ENCODE measurements around the gene NLRP5. TPM values are rescaled to one million over a fixed set of nuclear protein-coding genes. Genes with fewer than 3 reads are reported as not detected.

The NLRP5 gene
- polyA plus RNA-seq, 1 of the 3 experiments (the other 2 are of a cell fraction), result not detected

- no peak overlapping the region for H3K4me3 ChIP-seq (ENCODE audit: low read depth in 2 of 2, low read length in 1 of 2)
- POLR2A ChIA-PET, result no interaction called here
- H3K9ac ChIP-seq, result no peak overlapping the region
- H3K27me3 ChIP-seq (ENCODE audit: insufficient read depth), result peaks cover 22% of the 10 kb centered on the region; the same call in 1 of the 2 replicates
- no peaks in the 10 kb centered on the region for H3F3A ChIP-seq (replicated peaks; ENCODE audit: insufficient read depth)
- TF ChIP-seq IRF3 (IDR thresholded peaks at IDR 0.05; ENCODE audit: low read depth, low read length) (no peak), RAD21 (IDR thresholded peaks at IDR 0.05; ENCODE audit: low read length) (no peak), MEF2A (IDR thresholded peaks at IDR 0.05; ENCODE audit: borderline replicate concordance, low read depth) (no peak)
- no peaks in the 10 kb centered on the region for H3K79me2 ChIP-seq (ENCODE audit: insufficient read depth)
- no peaks in the 10 kb centered on the region for H4K20me1 ChIP-seq (ENCODE audit: insufficient read depth)
- H3K36me3 ChIP-seq (replicated peaks in 1 of 2; ENCODE audit: control insufficient read depth in 1 of 2, insufficient read depth in 2 of 2, low read length in 1 of 2), result no peaks in the 10 kb centered on the region
- H3K9me2 ChIP-seq, result no peaks in the 10 kb centered on the region
- 15% methylated on average over 18 of the region's 18 CpGs for WGBS (ENCODE audit: low lambda C conversion rate)
- no peaks in the 10 kb centered on the region for H3K4me1 ChIP-seq (ENCODE audit: control insufficient read depth in 1 of 2, insufficient read depth in 2 of 2, low read depth in 1 of 2, low read length in 1 of 2)
- no peak for DNase-seq
- CTCF ChIA-PET, result interaction anchor here (4.5 kb wide), 1 partner anchor 13 kb away, joined by 35 read pairs; no protein-coding TSS in a partner anchor
- no peak overlapping the region for H2AFZ ChIP-seq (ENCODE audit: low read depth)
- no peak overlapping the region for H3K4me2 ChIP-seq
- no peaks in the 10 kb centered on the region for H3K9me3 ChIP-seq
- H3K27ac ChIP-seq (ENCODE audit: low read depth in 2 of 2, low read length in 1 of 2), result no peak overlapping the region
Observed at GRCh38 chr19:56053596-56053995, 67.0 kb downstream of the NLRP5 start.

- WGBS (ENCODE audit: low lambda C conversion rate), result 3% methylated on average over 36 of the region's 39 CpGs
- Histone ChIP-seq H3K4me1 (ENCODE audit: control insufficient read depth in 1 of 2, insufficient read depth in 2 of 2, low read depth in 1 of 2, low read length in 1 of 2) (peaks cover 0 to 7% of the 10 kb centered on the region in 2 experiments; a peak in 1 of 4 replicates), H3K79me2 (ENCODE audit: insufficient read depth) (no peaks in the 10 kb centered on the region), H3K27me3 (ENCODE audit: insufficient read depth) (peaks cover 10% of the 10 kb centered on the region; the same call in 1 of the 2 replicates), H3K9me3 (no peaks in the 10 kb centered on the region), H3F3A (replicated peaks; ENCODE audit: insufficient read depth) (no peaks in the 10 kb centered on the region), H3K9me2 (no peaks in the 10 kb centered on the region), H3K4me3 (ENCODE audit: low read depth in 2 of 2, low read length in 1 of 2) (peak overlapping the region; percentile 26 to 54), H3K27ac (ENCODE audit: low read depth in 2 of 2, low read length in 1 of 2) (no peak overlapping the region), H2AFZ (ENCODE audit: low read depth) (peak overlapping the region; percentile 7; the same call in 1 of the 2 replicates), H3K4me2 (peak overlapping the region; percentile 76), H4K20me1 (ENCODE audit: insufficient read depth) (no peaks in the 10 kb centered on the region), H3K36me3 (replicated peaks in 1 of 2; ENCODE audit: control insufficient read depth in 1 of 2, insufficient read depth in 2 of 2, low read length in 1 of 2) (no peaks in the 10 kb centered on the region), H3K9ac (no peak overlapping the region)
- POLR2A ChIA-PET, result no interaction called here
- DNase-seq, result peak; percentile 89
- TF ChIP-seq CTCF (IDR thresholded peaks at IDR 0.05) (peak; percentile 87), TCF12 (IDR thresholded peaks at IDR 0.05) (no peak), SMC3 (IDR thresholded peaks at IDR 0.05; ENCODE audit: low read depth, low read length) (peak; percentile 47), FOXJ3 (CRISPR knock-in tag; IDR thresholded peaks at IDR 0.05) (0 out of 2 replicates have a peak, but pooled peaks have one; percentile 6), RAD21 (IDR thresholded peaks at IDR 0.05; ENCODE audit: low read length) (peak; percentile 75), JUND (IDR thresholded peaks at IDR 0.05) (no peak)
- CTCF ChIA-PET, result interaction anchor here (0.6 to 4.2 kb wide), 57 partner anchors 8 to 1238 kb away, joined by 3 to 91 read pairs (median 5); partner anchors contain the start of genes GALP and ZNF583
Observed at GRCh38 chr19:56066152-56067023, 79.8 kb downstream of the NLRP5 start.
